HepG2 (cell line): ENCODE measurements around the gene VAPA. TPM values are rescaled to one million over a fixed set of nuclear protein-coding genes. Genes with fewer than 3 reads are reported as not detected.

Experiments used
- ARID5B ChIP-seq: IDR thresholded peaks from 2 replicates; pipeline ENCODE4 v1.4.0; 2020; ENCODE audit warnings: mild to moderate bottlenecking, missing genetic modification reagents
- CBFB ChIP-seq: sonication (generic); formaldehyde crosslinking; IDR thresholded peaks from 2 replicates; pipeline ENCODE4 v1.4.0; 2020; ENCODE audit warnings: missing genetic modification reagents
- HOXA3 ChIP-seq: sonication (generic); formaldehyde crosslinking; IDR thresholded peaks from 2 replicates; pipeline ENCODE4 v1.5.0; 2020; ENCODE audit warnings: missing genetic modification reagents
- HOXA5 ChIP-seq: sonication (generic); formaldehyde crosslinking; IDR thresholded peaks from 2 replicates; pipeline ENCODE4 v1.4.0; 2020; ENCODE audit warnings: missing genetic modification reagents
- IRX3 ChIP-seq: sonication (generic); formaldehyde crosslinking; IDR thresholded peaks from 2 replicates; pipeline ENCODE4 v1.8.1; 2023; ENCODE audit warnings: mild to moderate bottlenecking, low read depth, missing genetic modification reagents, borderline replicate concordance
- JUNB ChIP-seq: sonication (generic); formaldehyde crosslinking; IDR thresholded peaks from 2 replicates; pipeline ENCODE4 v1.8.0; 2022; ENCODE audit warnings: missing genetic modification reagents, mild to moderate bottlenecking, borderline replicate concordance
- KLF15 ChIP-seq: sonication (generic); formaldehyde crosslinking; IDR thresholded peaks from 2 replicates; pipeline ENCODE4 v1.8.1; 2023; ENCODE audit warnings: borderline replicate concordance, mild to moderate bottlenecking, inconsistent platforms, missing genetic modification reagents, mixed read lengths
- MLXIP ChIP-seq: sonication (generic); formaldehyde crosslinking; IDR thresholded peaks from 2 replicates; pipeline ENCODE4 v1.9.0; 2021; ENCODE audit warnings: missing genetic modification reagents, borderline replicate concordance
- MYC ChIP-seq: sonication (generic); formaldehyde crosslinking; IDR thresholded peaks from 2 replicates; pipeline ENCODE4 v1.9.0; 2021; ENCODE audit warnings: missing genetic modification reagents, borderline replicate concordance
- PATZ1 ChIP-seq: sonication (generic); formaldehyde crosslinking; IDR thresholded peaks from 2 replicates; pipeline ENCODE4 v1.4.0; 2020; ENCODE audit warnings: missing genetic modification reagents
- PRPF4 ChIP-seq: fragments of 200-400 bp; formaldehyde crosslinking; IDR thresholded peaks from 2 replicates; pipeline ENCODE4 v1.6.1; 2016; ENCODE audit warnings: low read length, low read depth; ENCODE audit not compliant: poor library complexity, severe bottlenecking
- SALL1 ChIP-seq: sonication (generic); formaldehyde crosslinking; IDR thresholded peaks from 2 replicates; pipeline ENCODE4 v1.8.0; 2022; ENCODE audit warnings: mild to moderate bottlenecking, missing genetic modification reagents
- SETDB1 ChIP-seq: sonication (generic); formaldehyde crosslinking; IDR thresholded peaks from 2 replicates; pipeline ENCODE4 v1.5.1; 2020; ENCODE audit warnings: missing genetic modification reagents, mild to moderate bottlenecking, borderline replicate concordance
- ZKSCAN8 ChIP-seq: IDR thresholded peaks from 2 replicates; pipeline ENCODE4 v1.6.1; 2016; ENCODE audit warnings: borderline replicate concordance, missing genetic modification reagents, missing compliant biosample characterization
- ZNF124 ChIP-seq: sonication (generic); formaldehyde crosslinking; IDR thresholded peaks from 2 replicates; pipeline ENCODE4 v1.4.0; 2020; ENCODE audit warnings: missing genetic modification reagents
- ZNF18 ChIP-seq: sonication (generic); formaldehyde crosslinking; IDR thresholded peaks from 2 replicates; pipeline ENCODE4 v1.8.0; 2022; ENCODE audit warnings: mild to moderate bottlenecking, missing genetic modification reagents; ENCODE audit not compliant: insufficient replicate concordance
- ZNF251 ChIP-seq: sonication (generic); formaldehyde crosslinking; IDR thresholded peaks from 2 replicates; pipeline ENCODE4 v1.9.0; 2021; ENCODE audit warnings: mild to moderate bottlenecking, missing genetic modification reagents
- ZNF496 ChIP-seq: sonication (generic); formaldehyde crosslinking; IDR thresholded peaks from 2 replicates; pipeline ENCODE4 v1.8.1; 2023; ENCODE audit warnings: mild to moderate bottlenecking, moderate library complexity, missing genetic modification reagents; ENCODE audit not compliant: insufficient replicate concordance
- ZNF839 ChIP-seq: sonication (generic); formaldehyde crosslinking; IDR thresholded peaks from 2 replicates; pipeline ENCODE4 v1.4.0; 2020; ENCODE audit warnings: missing genetic modification reagents, mild to moderate bottlenecking, borderline replicate concordance
- ZNF883 ChIP-seq: sonication (generic); formaldehyde crosslinking; IDR thresholded peaks from 2 replicates; pipeline ENCODE4 v1.5.1; 2020; ENCODE audit warnings: mild to moderate bottlenecking, missing genetic modification reagents; ENCODE audit errors: not compliant biosample characterization
- polyA plus RNA-seq, 8 experiments: library from polyadenylated mRNA; depleted of rRNA in 3 of 8; stranded (reverse) in 7 of 8; unstranded in 1 of 8; fragments of >200 nt; fragmentation: Illumina TruSeq in 4 of 8; extraction: Trizol in 4 of 8; gene quantifications; 2 replicates each; pipeline versions ENCODE4 v1.2.1 to v1.2.3, GENCODE V29; 2011 to 2016; ENCODE audit warnings: low read depth in 4 of 8, missing spikeins in 1 of 8, mixed read lengths in 1 of 8; ENCODE audit not compliant: insufficient read depth in 1 of 8
- total RNA-seq, 5 experiments: library from RNA; depleted of rRNA; stranded (reverse); fragments of >200 nt; fragmentation: Illumina TruSeq; extraction: Trizol; gene quantifications; 2 replicates each; pipeline ENCODE4 v1.2.3, GENCODE V29; 2016; ENCODE audit warnings: low read depth in 1 of 5

VAPA gene
- total and polyA plus RNA-seq, 2 of the 13 experiments (the other 11 are each of a cell fraction or from before 2014, with no cell fraction given) = 167 to 294 TPM

GRCh38 chr18:9987931-9988330 lies 74.1 kb downstream of the VAPA start (continued):
- peak; percentile 50; the same call in 1 of the 2 replicates for TF ChIP-seq ARID5B
- TF ChIP-seq ZNF883 = no peak
- TF ChIP-seq MYC = peak; percentile 33; the same call in 1 of the 2 replicates
- TF ChIP-seq PRPF4 = no peak
- no peak for TF ChIP-seq IRX3
- TF ChIP-seq HOXA3 = 0 out of 2 replicates have a peak, but pooled peaks have one; percentile 27
- TF ChIP-seq JUNB (CRISPR knock-in tag) = no peak
- no peak for TF ChIP-seq ZNF124 (CRISPR knock-in tag)
- TF ChIP-seq ZNF496 (CRISPR knock-in tag) = no peak
- TF ChIP-seq HOXA5 (CRISPR knock-in tag) = 0 out of 2 replicates have a peak, but pooled peaks have one; percentile 28
- no peak for TF ChIP-seq ZKSCAN8
- no peak for TF ChIP-seq ZNF839 (CRISPR knock-in tag)
- TF ChIP-seq PATZ1 = peak; percentile 39; the same call in 1 of the 2 replicates
- no peak for TF ChIP-seq ZNF251 (CRISPR knock-in tag)
- no peak for TF ChIP-seq SETDB1 (CRISPR knock-in tag)
- TF ChIP-seq MLXIP (CRISPR knock-in tag) = no peak
- TF ChIP-seq SALL1 = peak; percentile 23; the same call in 1 of the 2 replicates
- TF ChIP-seq ZNF18 (CRISPR knock-in tag) = no peak
- no peak for TF ChIP-seq KLF15 (CRISPR knock-in tag)
- TF ChIP-seq CBFB (CRISPR knock-in tag) = no peak
